Esophagus muscularis mucosa (tissue), 4 donors: ENCODE measurements around the gene SLC35A4.

Experiments used
- CTCF ChIP-seq, 3 experiments: fragments of 200-600 bp in 2 of 3; fragments of 450-650 bp in 1 of 3; sonication (generic) in 2 of 3; IDR thresholded peaks; one replicate each; pipeline ENCODE4 v1.5.1; 2017 to 2019; ENCODE audit warnings: antibody characterized with exemption in 3 of 3, mild to moderate bottlenecking in 2 of 3, moderate library complexity in 1 of 3
- EP300 ChIP-seq: sonication (generic); formaldehyde crosslinking; IDR thresholded peaks from one replicate; pipeline ENCODE4 v1.6.1; 2017; ENCODE audit warnings: antibody characterized with exemption
- POLR2A ChIP-seq: fragments of 450-650 bp; IDR thresholded peaks from one replicate; pipeline ENCODE4 v1.6.1; 2017; ENCODE audit warnings: antibody characterized with exemption, moderate library complexity, mild to moderate bottlenecking, low read depth

- TF ChIP-seq EP300 (no peak), CTCF (IDR thresholded peaks at IDR 0.05) (no peak), POLR2A (no peak)
Measured at GRCh38 chr5:140576776-140577201, 12.2 kb downstream of the SLC35A4 start.
